A673 (cell line): ENCODE measurements around the gene HOXC10. TPM values are rescaled to one million over a fixed set of nuclear protein-coding genes. Genes with fewer than 3 reads are reported as not detected.

Experiments
- BruUV-seq: library from RNA; stranded (reverse); fragments of 400-500 nt; replicated peaks from 2 replicates; lab custom pipeline; 2021; lab: Mats Ljungman, UMichigan
- CTCF ChIA-PET: fragments of 300-600 bp; sonication (Branson Sonifier 250); formaldehyde crosslinking; loops from one replicate; lab custom pipeline; 2022; ENCODE audit warnings: antibody characterized with exemption; lab: Charles Lee
- POLR2A ChIA-PET: fragments of 300-600 bp; sonication (Branson Sonifier 250); formaldehyde crosslinking; loops from one replicate; lab custom pipeline; 2022; ENCODE audit warnings: antibody characterized with exemption; ENCODE audit not compliant: low non-redundant PET; lab: Charles Lee
- DNase-seq: peaks from one replicate; pipeline ENCODE4 v3.0.0-alpha.2; 2015; ENCODE audit warnings: low spot score
- H3K27ac ChIP-seq: fragments of 200-600 bp; sonication (generic); 2 replicates; pipeline ENCODE4 v1.5.1; 2016; ENCODE audit warnings: mixed run types, low read depth, mild to moderate bottlenecking, mixed read lengths, antibody characterized with exemption, low read length; ENCODE audit not compliant: poor library complexity, severe bottlenecking
- H3K27me3 ChIP-seq: fragments of 200-600 bp; sonication (generic); replicated peaks from 2 replicates; pipeline ENCODE4 v1.6.1; 2017; ENCODE audit warnings: mixed run types, low read depth, mild to moderate bottlenecking, mixed read lengths, antibody characterized with exemption, low read length; ENCODE audit not compliant: insufficient read depth, poor library complexity
- H3K36me3 ChIP-seq: fragments of 200-600 bp; sonication (generic); 2 replicates; pipeline ENCODE4 v1.6.1; 2016; ENCODE audit warnings: mixed run types, mild to moderate bottlenecking, mixed read lengths, antibody characterized with exemption, low read length; ENCODE audit not compliant: insufficient read depth, poor library complexity, severe bottlenecking
- H3K4me1 ChIP-seq: fragments of 200-600 bp; sonication (generic); 2 replicates; pipeline ENCODE4 v1.6.1; 2017; ENCODE audit warnings: mixed run types, mild to moderate bottlenecking, mixed read lengths, antibody characterized with exemption, low read length; ENCODE audit not compliant: insufficient read depth, poor library complexity, severe bottlenecking
- H3K4me3 ChIP-seq: fragments of 200-600 bp; sonication (generic); 2 replicates; pipeline ENCODE4 v1.5.1; 2016; ENCODE audit warnings: low read depth, mixed run types, mild to moderate bottlenecking, mixed read lengths, low read length; ENCODE audit not compliant: poor library complexity, severe bottlenecking
- H3K9me3 ChIP-seq: fragments of 200-600 bp; sonication (generic); 2 replicates; pipeline ENCODE4 v1.6.1; 2016; ENCODE audit warnings: mixed run types, low read depth, mild to moderate bottlenecking, mixed read lengths, antibody characterized with exemption, low read length; ENCODE audit not compliant: poor library complexity, severe bottlenecking
- EZH2 ChIP-seq: fragments of 200-600 bp; sonication (generic); IDR thresholded peaks from 2 replicates; pipeline ENCODE4 v1.6.1; 2017; ENCODE audit warnings: borderline replicate concordance, low read depth, mild to moderate bottlenecking, mixed read lengths, antibody characterized with exemption, low read length; ENCODE audit not compliant: poor library complexity, severe bottlenecking
- intact Hi-C: fragments of 100-400 bp; cut with micrococcal nuclease; formaldehyde crosslinking; loops from one replicate; pipeline ENCODE4 v1.10.0; 2022; ENCODE audit not compliant: unreplicated experiment
- total RNA-seq: library from RNA; stranded (reverse); gene quantifications from 2 replicates; pipeline ENCODE4 v1.2.3, GENCODE V29; 2021
- TF ChIP-seq, protein P1 (sequence below): fragments of 300-800, 200-600 bp; sonication (generic); conservative IDR thresholded peaks from 2 replicates; pipeline ENCODE4 v1.5.1; 2017; ENCODE audit warnings: low read depth, mild to moderate bottlenecking, antibody characterized with exemption, low read length, moderate library complexity, mixed read lengths

HOXC10 gene
- total RNA-seq, 1 experiment from 2014 or later = 27.8 TPM

- H3K9me3 ChIP-seq = no peaks in the 10 kb centered on the region
- no peak within 1 kb of the TSS for H3K4me3 ChIP-seq
- intact Hi-C loops = no loop called here
- no TSS peak for BruUV-seq
- DNase-seq = no peak
- peaks cover 13% of the 10 kb centered on the region for H3K36me3 ChIP-seq
- CTCF ChIA-PET = interaction anchor here (0.6 to 1.2 kb wide), 2 partner anchors 173 to 195 kb away, joined by 3 read pairs; no protein-coding TSS in a partner anchor
- peaks cover 50% of the 10 kb centered on the region for H3K4me1 ChIP-seq
- TF ChIP-seq, protein P1, sequence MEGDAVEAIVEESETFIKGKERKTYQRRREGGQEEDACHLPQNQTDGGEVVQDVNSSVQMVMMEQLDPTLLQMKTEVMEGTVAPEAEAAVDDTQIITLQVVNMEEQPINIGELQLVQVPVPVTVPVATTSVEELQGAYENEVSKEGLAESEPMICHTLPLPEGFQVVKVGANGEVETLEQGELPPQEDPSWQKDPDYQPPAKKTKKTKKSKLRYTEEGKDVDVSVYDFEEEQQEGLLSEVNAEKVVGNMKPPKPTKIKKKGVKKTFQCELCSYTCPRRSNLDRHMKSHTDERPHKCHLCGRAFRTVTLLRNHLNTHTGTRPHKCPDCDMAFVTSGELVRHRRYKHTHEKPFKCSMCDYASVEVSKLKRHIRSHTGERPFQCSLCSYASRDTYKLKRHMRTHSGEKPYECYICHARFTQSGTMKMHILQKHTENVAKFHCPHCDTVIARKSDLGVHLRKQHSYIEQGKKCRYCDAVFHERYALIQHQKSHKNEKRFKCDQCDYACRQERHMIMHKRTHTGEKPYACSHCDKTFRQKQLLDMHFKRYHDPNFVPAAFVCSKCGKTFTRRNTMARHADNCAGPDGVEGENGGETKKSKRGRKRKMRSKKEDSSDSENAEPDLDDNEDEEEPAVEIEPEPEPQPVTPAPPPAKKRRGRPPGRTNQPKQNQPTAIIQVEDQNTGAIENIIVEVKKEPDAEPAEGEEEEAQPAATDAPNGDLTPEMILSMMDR = no peak
- TF ChIP-seq EZH2 = no peak
- POLR2A ChIA-PET = no interaction called here
- H3K27me3 ChIP-seq = no peaks in the 10 kb centered on the region
- peak within 1 kb of the TSS; percentile 64 for H3K27ac ChIP-seq
Observed at GRCh38 chr12:54028314-54029201, 43.6 kb downstream of the HOXC10 start, which contains the start of gene HOXC6. HOXC6 (plus strand) TSS chr12:54028440; CDS start chr12:54028522, 82 bp downstream.

DNA sequence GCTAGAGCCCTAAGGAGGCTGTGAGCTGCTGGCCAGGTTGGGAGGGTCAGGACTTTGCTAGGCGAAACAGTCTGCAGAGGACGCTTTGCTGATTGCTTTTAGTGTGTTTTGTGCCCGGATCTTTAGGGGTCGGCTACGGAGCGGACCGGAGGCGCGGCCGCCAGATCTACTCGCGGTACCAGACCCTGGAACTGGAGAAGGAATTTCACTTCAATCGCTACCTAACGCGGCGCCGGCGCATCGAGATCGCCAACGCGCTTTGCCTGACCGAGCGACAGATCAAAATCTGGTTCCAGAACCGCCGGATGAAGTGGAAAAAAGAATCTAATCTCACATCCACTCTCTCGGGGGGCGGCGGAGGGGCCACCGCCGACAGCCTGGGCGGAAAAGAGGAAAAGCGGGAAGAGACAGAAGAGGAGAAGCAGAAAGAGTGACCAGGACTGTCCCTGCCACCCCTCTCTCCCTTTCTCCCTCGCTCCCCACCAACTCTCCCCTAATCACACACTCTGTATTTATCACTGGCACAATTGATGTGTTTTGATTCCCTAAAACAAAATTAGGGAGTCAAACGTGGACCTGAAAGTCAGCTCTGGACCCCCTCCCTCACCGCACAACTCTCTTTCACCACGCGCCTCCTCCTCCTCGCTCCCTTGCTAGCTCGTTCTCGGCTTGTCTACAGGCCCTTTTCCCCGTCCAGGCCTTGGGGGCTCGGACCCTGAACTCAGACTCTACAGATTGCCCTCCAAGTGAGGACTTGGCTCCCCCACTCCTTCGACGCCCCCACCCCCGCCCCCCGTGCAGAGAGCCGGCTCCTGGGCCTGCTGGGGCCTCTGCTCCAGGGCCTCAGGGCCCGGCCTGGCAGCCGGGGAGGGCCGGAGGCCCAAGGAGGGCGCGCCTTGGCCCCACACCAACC lies 44.8 kb downstream of the HOXC10 start:
- Histone ChIP-seq H3K9me3 (no peaks in the 10 kb centered on the region), H3K4me1 (peaks cover 47% of the 10 kb centered on the region), H3K36me3 (peaks cover 13% of the 10 kb centered on the region), H3K27ac (no peak overlapping the region), H3K4me3 (no peak overlapping the region), H3K27me3 (no peaks in the 10 kb centered on the region)
- intact Hi-C loops = loop anchor here (5.0 kb wide), 1 partner anchor 108 kb away; no protein-coding TSS in a partner anchor
- POLR2A ChIA-PET = no interaction called here
- CTCF ChIA-PET = no interaction called here
- DNase-seq = no peak
- TF ChIP-seq EZH2 = no peak
- TF ChIP-seq, protein P1 = no peak
- BruUV-seq = no TSS peak

GRCh38 chr12:54030442-54030801 lies 45.5 kb downstream of the HOXC10 start:
- Histone ChIP-seq H3K27ac (no peak overlapping the region), H3K36me3 (peaks cover 13% of the 10 kb centered on the region), H3K27me3 (no peaks in the 10 kb centered on the region), H3K4me1 (peaks cover 44% of the 10 kb centered on the region), H3K9me3 (no peaks in the 10 kb centered on the region), H3K4me3 (no peak overlapping the region)
- CTCF ChIA-PET = no interaction called here
- DNase-seq = no peak
- POLR2A ChIA-PET = no interaction called here
- no peak for TF ChIP-seq EZH2
- TF ChIP-seq, protein P1 = no peak
- no TSS peak for BruUV-seq
- intact Hi-C loops = loop anchor here (5.0 kb wide), 1 partner anchor 107 kb away; no protein-coding TSS in a partner anchor
